Measurements from ENCODE around the gene MLXIP.
"Not testable (repeated sequence)": the region's sequence is repeated elsewhere in the genome, so short reads cannot be mapped to it uniquely, and the experiment has no call there.

The MLXIP gene

DNA sequence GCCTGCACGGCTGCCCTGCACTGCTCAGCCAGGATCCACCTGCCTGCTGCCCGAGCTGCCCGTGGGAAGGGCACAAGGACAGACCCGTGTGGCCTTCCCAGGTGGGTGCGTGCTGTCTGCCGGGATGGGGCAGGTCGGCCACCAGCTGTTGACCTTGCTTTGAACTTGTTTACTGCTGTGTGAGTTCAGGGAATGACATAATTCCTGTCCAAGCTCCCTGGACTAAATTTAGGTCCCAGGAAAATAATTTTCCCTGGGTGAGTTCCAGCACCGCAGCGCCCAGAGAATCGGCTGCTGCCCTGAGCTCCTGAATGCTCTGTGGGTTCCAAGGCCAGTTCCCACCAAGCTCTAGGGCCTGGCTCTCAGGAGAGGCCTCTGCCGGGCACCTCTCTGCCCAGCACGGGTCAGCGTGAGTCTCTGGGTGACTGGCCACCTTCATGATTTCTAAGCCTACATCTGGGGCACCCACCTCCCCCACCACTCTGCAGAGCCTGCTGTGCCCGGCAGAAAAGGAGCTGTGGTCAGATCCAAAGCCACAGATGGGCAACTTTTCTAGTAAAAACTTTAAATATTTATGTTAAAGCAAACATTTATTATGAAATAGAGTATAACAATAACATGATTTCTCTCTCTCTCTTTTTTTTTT is 27.2 kb upstream of the MLXIP start:
- no peak overlapping the region for H3K4me3 ChIP-seq (ENCODE audit: low read depth, low read length)

DNA sequence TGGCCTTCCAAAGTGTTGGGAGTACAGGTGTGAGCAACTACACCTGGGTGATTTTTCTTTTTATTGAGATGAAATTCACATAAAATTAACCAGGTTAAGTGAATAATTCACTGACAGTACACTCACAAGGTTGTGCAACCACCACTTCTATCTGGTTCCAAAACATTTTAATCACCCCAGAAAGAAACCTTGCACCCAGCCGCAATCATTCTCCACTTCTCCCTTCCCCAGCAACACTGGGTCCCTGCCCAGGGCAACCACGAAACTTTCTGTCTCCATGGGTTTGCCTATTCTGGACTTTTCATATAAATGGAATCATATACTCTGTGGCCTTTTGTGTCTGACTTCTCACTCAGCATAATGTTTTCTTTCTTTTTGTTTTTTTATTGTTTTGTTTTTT is 26.3 kb upstream of the MLXIP start:
- H3K4me3 ChIP-seq (ENCODE audit: low read depth, low read length): no peak overlapping the region

- H3K4me3 ChIP-seq (ENCODE audit: low read depth, low read length): no peak overlapping the region
Measured at GRCh38 chr12:122054842-122055520, 23.6 kb upstream of the MLXIP start.

GRCh38 chr12:122056406-122056805 is 22.1 kb upstream of the MLXIP start:
- not testable (repeated sequence) for H3K4me3 ChIP-seq (ENCODE audit: low read depth, low read length)

GRCh38 chr12:122057007-122057735 is 21.4 kb upstream of the MLXIP start:
- H3K4me3 ChIP-seq (ENCODE audit: low read depth, low read length): no peak overlapping the region

GRCh38 chr12:122057769-122058168 is 20.8 kb upstream of the MLXIP start:
- H3K4me3 ChIP-seq (ENCODE audit: low read depth, low read length): no peak overlapping the region

DNA sequence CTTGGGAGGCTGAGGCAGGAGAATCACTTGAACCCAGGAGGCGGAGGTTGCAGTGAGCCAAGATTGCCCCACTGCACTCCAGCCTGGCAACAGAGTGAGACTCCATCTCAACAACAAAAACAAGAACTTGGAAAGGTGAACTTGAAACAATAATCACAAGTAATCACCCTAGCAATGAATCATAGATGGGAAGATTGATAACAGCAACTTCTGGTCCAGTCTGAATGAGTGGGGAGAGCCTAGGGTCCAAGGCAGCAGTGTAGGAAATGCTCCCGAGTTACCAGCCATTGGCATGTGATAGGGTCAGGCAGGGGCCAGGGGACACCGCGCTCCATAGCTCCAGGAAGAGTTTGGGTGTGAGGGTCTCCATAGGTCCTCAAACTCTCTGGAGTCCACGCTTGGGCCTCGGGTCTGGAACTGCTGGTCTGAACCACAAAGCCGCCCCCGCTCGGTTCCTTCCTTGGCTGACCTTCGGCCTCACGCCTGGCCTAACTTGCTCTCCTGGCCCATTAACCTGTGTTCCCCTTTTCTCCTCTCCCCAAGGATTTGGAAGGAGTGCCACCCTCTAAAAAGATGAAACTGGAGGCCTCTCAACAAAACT is 19.9 kb upstream of the MLXIP start:
- no peak overlapping the region for H3K4me3 ChIP-seq (ENCODE audit: low read depth, low read length)

- H3K4me3 ChIP-seq (ENCODE audit: low read depth, low read length): no peak overlapping the region
Measured at GRCh38 chr12:122059203-122059960, 19.2 kb upstream of the MLXIP start.

- H3K4me3 ChIP-seq (ENCODE audit: low read depth, low read length): no peak overlapping the region
Measured at GRCh38 chr12:122060081-122060501, 18.5 kb upstream of the MLXIP start.

- no peak overlapping the region for H3K4me3 ChIP-seq (ENCODE audit: low read depth, low read length)
Measured at GRCh38 chr12:122061253-122061652, 17.3 kb upstream of the MLXIP start.

GRCh38 chr12:122062832-122063693 is 15.5 kb upstream of the MLXIP start:
- no peak overlapping the region for H3K4me3 ChIP-seq (ENCODE audit: low read depth, low read length)

GRCh38 chr12:122063694-122064024 is 14.9 kb upstream of the MLXIP start:
- no peak overlapping the region for H3K4me3 ChIP-seq (ENCODE audit: low read depth, low read length)

- H3K4me3 ChIP-seq (ENCODE audit: low read depth, low read length): no peak overlapping the region
Measured at GRCh38 chr12:122064025-122064777, 14.4 kb upstream of the MLXIP start.

- no peak overlapping the region for H3K4me3 ChIP-seq (ENCODE audit: low read depth, low read length)
Measured at GRCh38 chr12:122064780-122065588, 13.6 kb upstream of the MLXIP start.

- no peak overlapping the region for H3K4me3 ChIP-seq (ENCODE audit: low read depth, low read length)
Measured at GRCh38 chr12:122067548-122067947, 11.0 kb upstream of the MLXIP start.

GRCh38 chr12:122067966-122068365 is 10.6 kb upstream of the MLXIP start:
- no peak overlapping the region for H3K4me3 ChIP-seq (ENCODE audit: low read depth, low read length)

- H3K4me3 ChIP-seq (ENCODE audit: low read depth, low read length): no peak overlapping the region
Measured at GRCh38 chr12:122072031-122072970, 6.3 kb upstream of the MLXIP start.

DNA sequence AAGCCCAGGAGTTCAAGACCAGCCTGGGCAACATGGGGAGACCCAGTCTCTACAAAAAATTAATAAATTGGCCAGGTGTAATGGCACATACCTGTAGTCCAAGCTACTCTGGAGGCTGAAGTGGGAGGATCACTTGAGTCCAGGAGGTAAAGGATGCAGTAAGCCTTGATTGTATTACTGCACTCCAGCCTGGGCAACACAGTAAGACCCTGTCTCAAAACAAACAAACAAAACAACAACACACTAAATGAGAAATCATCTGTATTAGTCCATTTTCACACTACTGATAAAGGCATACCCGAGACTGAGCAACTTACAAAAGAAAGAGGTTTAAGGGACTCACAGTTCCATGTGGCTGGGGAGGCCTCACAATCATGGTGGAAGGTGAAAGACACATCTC is 4.7 kb upstream of the MLXIP start:
- H3K4me3 ChIP-seq (ENCODE audit: low read depth, low read length): no peak overlapping the region

Measured in iPS-11a (cell line).